ENCODE data around the gene KRT39. TPM values are rescaled to one million over a fixed set of nuclear protein-coding genes. Genes with fewer than 3 reads are reported as not detected.

KRT39 gene
- total RNA-seq, 1 donor from 2014 or later, result 0.15 TPM

GRCh38 chr17:40978575-40979151 is 11.9 kb upstream of the KRT39 start:
- no peaks in the 10 kb centered on the region for H3K27me3 Mint-ChIP-seq (ENCODE audit: unreplicated experiment)
- H3K4me1 Mint-ChIP-seq (ENCODE audit: unreplicated experiment), result peaks cover 4% of the 10 kb centered on the region
- H3K9me3 Mint-ChIP-seq (ENCODE audit: unreplicated experiment), result no peaks in the 10 kb centered on the region
- no peak for DNase-seq (ENCODE audit: low spot score)
- no peak overlapping the region for H3K27ac Mint-ChIP-seq (ENCODE audit: unreplicated experiment)
- TF ChIP-seq CTCF (IDR thresholded peaks at IDR 0.05; ENCODE audit: unreplicated experiment), result no peak
- no peaks in the 10 kb centered on the region for H3K36me3 Mint-ChIP-seq (ENCODE audit: low read depth, unreplicated experiment)
- H3K4me3 Mint-ChIP-seq (ENCODE audit: unreplicated experiment), result no peak overlapping the region

DNA sequence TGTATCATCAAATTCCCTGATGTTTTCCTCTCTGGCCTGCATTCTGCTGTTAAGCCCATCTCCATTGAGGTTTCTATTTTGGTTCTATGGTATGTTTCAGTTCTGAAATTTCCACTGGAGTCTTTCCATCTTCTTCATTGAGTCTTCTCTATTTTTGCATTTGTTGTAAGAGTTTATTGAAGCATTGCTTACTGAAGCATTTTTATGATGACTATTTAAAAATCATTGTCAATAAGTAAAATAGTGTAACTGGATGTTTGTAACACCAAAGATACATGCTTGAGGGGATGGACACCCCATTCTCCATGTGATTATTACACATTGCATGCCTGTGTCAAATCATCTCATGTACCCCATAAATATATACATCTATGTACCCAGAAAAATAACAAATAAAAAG is 8.8 kb upstream of the KRT39 start:
- DNase-seq (ENCODE audit: low spot score), result no peak
- H3K27ac Mint-ChIP-seq (ENCODE audit: unreplicated experiment), result no peak overlapping the region
- no peaks in the 10 kb centered on the region for H3K9me3 Mint-ChIP-seq (ENCODE audit: unreplicated experiment)
- no peaks in the 10 kb centered on the region for H3K4me1 Mint-ChIP-seq (ENCODE audit: unreplicated experiment)
- no peaks in the 10 kb centered on the region for H3K27me3 Mint-ChIP-seq (ENCODE audit: unreplicated experiment)
- H3K4me3 Mint-ChIP-seq (ENCODE audit: unreplicated experiment), result no peak overlapping the region
- H3K36me3 Mint-ChIP-seq (ENCODE audit: low read depth, unreplicated experiment), result no peaks in the 10 kb centered on the region
- TF ChIP-seq CTCF (IDR thresholded peaks at IDR 0.05; ENCODE audit: unreplicated experiment), result no peak

DNA sequence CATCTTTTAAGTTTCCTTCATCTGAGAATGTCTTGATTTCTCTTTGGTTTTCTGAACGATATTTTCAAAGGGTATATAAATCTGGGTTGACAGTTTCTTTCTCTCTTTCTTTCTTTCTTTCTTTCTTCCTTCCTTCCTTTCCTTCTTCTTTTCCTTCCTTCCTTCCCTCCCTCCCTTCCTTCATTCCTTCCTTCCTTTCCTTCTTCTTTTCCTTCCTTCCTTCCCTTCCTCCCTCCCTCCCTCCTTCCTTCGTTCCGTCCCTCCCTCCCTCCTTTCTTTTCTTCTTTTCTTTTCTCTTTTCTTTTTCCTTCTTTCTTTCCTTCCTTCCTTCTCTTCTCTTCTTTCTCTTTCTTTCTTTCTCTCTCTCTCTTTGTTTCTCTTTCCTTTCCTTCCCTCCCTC is 7.6 kb upstream of the KRT39 start:
- Mint-ChIP-seq H3K36me3 (ENCODE audit: low read depth, unreplicated experiment) (no peaks in the 10 kb centered on the region), H3K4me1 (ENCODE audit: unreplicated experiment) (no peaks in the 10 kb centered on the region), H3K4me3 (ENCODE audit: unreplicated experiment) (no peak overlapping the region), H3K27ac (ENCODE audit: unreplicated experiment) (no peak overlapping the region), H3K9me3 (ENCODE audit: unreplicated experiment) (no peaks in the 10 kb centered on the region), H3K27me3 (ENCODE audit: unreplicated experiment) (no peaks in the 10 kb centered on the region)
- no peak for TF ChIP-seq CTCF (IDR thresholded peaks at IDR 0.05; ENCODE audit: unreplicated experiment)
- DNase-seq (ENCODE audit: low spot score), result no peak

DNA sequence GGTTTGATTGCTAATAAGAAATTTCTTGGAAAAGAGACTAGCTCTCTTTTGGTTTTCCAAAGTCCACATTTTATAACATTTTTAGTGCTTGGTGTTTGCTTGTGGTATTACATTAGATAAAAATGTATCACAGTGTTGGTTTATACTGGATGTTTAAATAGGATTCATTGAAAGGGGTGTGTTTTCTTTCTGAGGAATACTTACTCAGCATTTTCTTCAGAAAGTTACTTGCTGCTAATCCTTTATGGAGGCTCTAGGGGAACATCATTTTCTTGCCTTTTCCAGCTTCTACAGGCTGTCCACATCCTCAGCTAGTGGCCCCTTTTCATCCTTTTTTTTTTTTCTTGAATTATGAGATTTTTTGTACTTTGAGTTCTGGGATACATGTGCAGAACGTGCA is 834 bp upstream of the KRT39 start:
- Mint-ChIP-seq H3K4me1 (ENCODE audit: unreplicated experiment) (no peaks in the 10 kb centered on the region), H3K36me3 (ENCODE audit: low read depth, unreplicated experiment) (no peaks in the 10 kb centered on the region), H3K27me3 (ENCODE audit: unreplicated experiment) (no peaks in the 10 kb centered on the region), H3K4me3 (ENCODE audit: unreplicated experiment) (no peak overlapping the region), H3K9me3 (ENCODE audit: unreplicated experiment) (no peaks in the 10 kb centered on the region), H3K27ac (ENCODE audit: unreplicated experiment) (no peak overlapping the region)
- no peak for DNase-seq (ENCODE audit: low spot score)
- no peak for TF ChIP-seq CTCF (IDR thresholded peaks at IDR 0.05; ENCODE audit: unreplicated experiment)

- no peak overlapping the region for H3K27ac Mint-ChIP-seq (ENCODE audit: unreplicated experiment)
- no peaks in the 10 kb centered on the region for H3K9me3 Mint-ChIP-seq (ENCODE audit: unreplicated experiment)
- H3K27me3 Mint-ChIP-seq (ENCODE audit: unreplicated experiment), result no peaks in the 10 kb centered on the region
- no peak for DNase-seq (ENCODE audit: low spot score)
- no peak overlapping the region for H3K4me3 Mint-ChIP-seq (ENCODE audit: unreplicated experiment)
- H3K36me3 Mint-ChIP-seq (ENCODE audit: low read depth, unreplicated experiment), result no peaks in the 10 kb centered on the region
- TF ChIP-seq CTCF (IDR thresholded peaks at IDR 0.05; ENCODE audit: unreplicated experiment), result peak; percentile 80
- no peaks in the 10 kb centered on the region for H3K4me1 Mint-ChIP-seq (ENCODE audit: unreplicated experiment)
Measured at GRCh38 chr17:40963838-40964237, 2.9 kb downstream of the KRT39 start.

All from endothelial cell (in vitro differentiated cells).